Measurements from ENCODE around the gene RNASE8. TPM values are rescaled to one million over a fixed set of nuclear protein-coding genes. Genes with fewer than 3 reads are reported as not detected.
"Not testable (repeated sequence)": the region's sequence is repeated elsewhere in the genome, so short reads cannot be mapped to it uniquely, and the experiment has no call there.

Gene RNASE8
- total RNA-seq (ENCODE audit: unreplicated experiment) = not detected
- long read RNA-seq = 0 reads

GRCh38 chr14:21057803-21058675, at the start of gene RNASE8:
TSS of gene RNASE8 (plus strand) at chr14:21057822. CDS start at chr14:21057893, 71 bp downstream.
- Mint-ChIP-seq H3K27ac (ENCODE audit: unreplicated experiment) (peak within 1 kb of the TSS; percentile 28), H3K4me3 (ENCODE audit: unreplicated experiment) (no peak within 1 kb of the TSS), H3K9me3 (ENCODE audit: unreplicated experiment) (no peaks in the 10 kb centered on the region), H3K27me3 (ENCODE audit: unreplicated experiment) (peaks cover 4% of the 10 kb centered on the region), H3K4me1 (ENCODE audit: unreplicated experiment) (no peaks in the 10 kb centered on the region), H3K36me3 (ENCODE audit: low read depth, unreplicated experiment) (no peaks in the 10 kb centered on the region)
- no peak for DNase-seq (ENCODE audit: low spot score)
- no peak for TF ChIP-seq CTCF (IDR thresholded peaks at IDR 0.05; ENCODE audit: unreplicated experiment)

GRCh38 chr14:21009721-21010120, 47.9 kb upstream of the RNASE8 start:
- not testable (repeated sequence) for DNase-seq (ENCODE audit: low spot score); H3K9me3 Mint-ChIP-seq (ENCODE audit: unreplicated experiment); H3K4me3 Mint-ChIP-seq (ENCODE audit: unreplicated experiment); H3K27me3 Mint-ChIP-seq (ENCODE audit: unreplicated experiment); H3K36me3 Mint-ChIP-seq (ENCODE audit: low read depth, unreplicated experiment); H3K27ac Mint-ChIP-seq (ENCODE audit: unreplicated experiment); H3K4me1 Mint-ChIP-seq (ENCODE audit: unreplicated experiment)

GRCh38 chr14:21011136-21011535, 46.5 kb upstream of the RNASE8 start:
- Mint-ChIP-seq H3K27me3 (ENCODE audit: unreplicated experiment) (peaks cover 11% of the 10 kb centered on the region), H3K27ac (ENCODE audit: unreplicated experiment) (no peak overlapping the region), H3K36me3 (ENCODE audit: low read depth, unreplicated experiment) (no peaks in the 10 kb centered on the region), H3K9me3 (ENCODE audit: unreplicated experiment) (no peaks in the 10 kb centered on the region), H3K4me1 (ENCODE audit: unreplicated experiment) (no peaks in the 10 kb centered on the region), H3K4me3 (ENCODE audit: unreplicated experiment) (no peak overlapping the region)
- no peak for DNase-seq (ENCODE audit: low spot score)
- TF ChIP-seq CTCF (IDR thresholded peaks at IDR 0.05; ENCODE audit: unreplicated experiment) = no peak

GRCh38 chr14:21014761-21015190, 42.8 kb upstream of the RNASE8 start:
- DNase-seq (ENCODE audit: low spot score) = peak; percentile 89
- Mint-ChIP-seq H3K4me3 (ENCODE audit: unreplicated experiment) (no peak overlapping the region), H3K27ac (ENCODE audit: unreplicated experiment) (no peak overlapping the region), H3K36me3 (ENCODE audit: low read depth, unreplicated experiment) (peaks cover 10% of the 10 kb centered on the region), H3K4me1 (ENCODE audit: unreplicated experiment) (no peaks in the 10 kb centered on the region), H3K27me3 (ENCODE audit: unreplicated experiment) (peaks cover 11% of the 10 kb centered on the region), H3K9me3 (ENCODE audit: unreplicated experiment) (no peaks in the 10 kb centered on the region)
- TF ChIP-seq CTCF (IDR thresholded peaks at IDR 0.05; ENCODE audit: unreplicated experiment) = peak; percentile 93

GRCh38 chr14:21015312-21015711, 42.3 kb upstream of the RNASE8 start:
- DNase-seq (ENCODE audit: low spot score) = no peak
- Mint-ChIP-seq H3K27ac (ENCODE audit: unreplicated experiment) (no peak overlapping the region), H3K27me3 (ENCODE audit: unreplicated experiment) (peaks cover 11% of the 10 kb centered on the region), H3K9me3 (ENCODE audit: unreplicated experiment) (no peaks in the 10 kb centered on the region), H3K4me3 (ENCODE audit: unreplicated experiment) (no peak overlapping the region), H3K36me3 (ENCODE audit: low read depth, unreplicated experiment) (peaks cover 10% of the 10 kb centered on the region), H3K4me1 (ENCODE audit: unreplicated experiment) (no peaks in the 10 kb centered on the region)
- TF ChIP-seq CTCF (IDR thresholded peaks at IDR 0.05; ENCODE audit: unreplicated experiment) = no peak

Measured in endothelial cell (in vitro differentiated cells).